ENCODE data around the gene ZNF764.
A peak's percentile ranks its signal among the peaks of the same experiment; 100 is the strongest.
"Not testable (repeated sequence)": the region's sequence is repeated elsewhere in the genome, so short reads cannot be mapped to it uniquely, and the experiment has no call there.

Gene ZNF764

DNA sequence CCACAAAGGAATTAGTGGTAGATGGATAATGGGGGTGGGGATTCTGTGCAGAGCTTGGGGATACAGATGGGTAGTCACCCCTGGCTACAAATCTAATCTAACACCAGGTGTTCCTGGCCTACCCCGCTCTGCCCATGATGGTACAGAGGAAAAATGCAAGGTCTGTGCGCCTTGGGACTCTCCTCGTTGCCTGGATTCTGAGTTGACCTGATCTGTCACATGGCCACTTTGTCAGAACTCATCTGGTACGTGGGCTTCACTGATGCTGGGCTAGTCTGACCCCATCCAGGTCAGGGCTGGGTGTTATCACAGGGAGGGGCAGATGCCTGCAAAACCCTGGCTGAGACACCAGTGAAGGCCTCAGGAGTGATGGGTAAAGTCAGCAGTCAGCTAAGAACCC, 5.2 kb downstream of the ZNF764 start:
- no peak for FAIRE-seq
- DNase-seq (ENCODE audit: extremely low spot score, insufficient read length, low read depth) = no peak

DNA sequence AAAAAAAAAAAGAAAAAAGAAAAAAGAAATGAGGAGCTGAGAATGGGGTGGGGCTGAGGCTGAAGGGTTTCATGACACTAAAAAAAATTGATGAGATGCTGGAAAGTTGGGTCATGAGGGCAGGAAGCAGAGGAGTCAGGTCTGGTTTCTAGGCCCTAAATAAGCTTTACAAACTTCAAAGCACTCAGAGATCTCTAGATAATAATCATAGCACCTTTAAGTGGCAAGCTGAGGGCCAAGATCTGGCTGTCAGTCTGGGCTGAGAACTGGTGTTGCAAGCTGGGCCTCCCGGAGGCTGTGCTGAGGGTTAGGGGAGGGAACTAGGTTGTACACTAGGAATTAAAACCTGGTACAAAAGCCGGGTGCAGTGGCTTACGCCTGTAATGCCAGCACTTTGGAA, 6.4 kb downstream of the ZNF764 start:
- DNase-seq (ENCODE audit: extremely low spot score, insufficient read length, low read depth) (no peak), FAIRE-seq (no peak)

DNA sequence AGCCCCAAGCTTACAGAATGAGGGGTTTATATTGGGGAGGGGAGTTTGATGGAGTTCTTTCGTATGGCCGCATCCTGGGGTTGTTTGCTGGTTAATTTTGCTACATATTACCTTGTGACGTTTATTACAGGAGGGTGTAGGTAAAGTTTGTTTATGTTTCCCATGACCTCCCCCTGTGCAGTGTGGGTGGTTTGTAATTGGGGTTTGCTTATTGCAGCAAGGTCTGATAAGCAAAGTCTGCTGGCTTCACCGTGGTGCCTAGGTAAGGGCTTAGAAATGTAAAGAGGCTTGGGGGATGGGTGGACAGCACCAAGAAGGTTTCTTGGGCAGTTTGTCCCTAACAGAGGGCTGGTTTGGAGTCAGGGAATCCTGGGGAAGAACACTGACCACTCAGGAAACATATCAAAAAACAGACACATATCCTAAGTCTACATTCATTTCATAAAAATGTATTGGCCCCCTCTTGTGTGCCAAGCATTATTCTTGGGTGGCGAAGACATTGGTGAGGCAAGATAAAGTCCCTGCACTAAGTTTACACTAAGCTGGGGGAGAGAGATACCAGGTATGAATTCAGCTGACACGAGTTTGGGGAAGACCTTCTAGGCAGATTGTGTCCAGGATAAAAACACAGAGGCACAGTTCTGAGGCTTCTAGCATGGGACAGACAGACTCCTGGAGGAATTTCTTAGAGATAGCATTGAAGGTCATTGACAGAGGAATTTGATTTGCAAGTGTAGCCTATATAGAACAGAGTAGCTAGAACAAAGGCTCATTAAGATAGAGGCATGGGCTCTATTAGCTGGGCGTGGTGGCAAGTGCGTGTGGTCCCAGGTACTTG, 9.5 kb downstream of the ZNF764 start:
- no peak for FAIRE-seq
- DNase-seq (ENCODE audit: extremely low spot score, insufficient read length, low read depth) = no peak

DNA sequence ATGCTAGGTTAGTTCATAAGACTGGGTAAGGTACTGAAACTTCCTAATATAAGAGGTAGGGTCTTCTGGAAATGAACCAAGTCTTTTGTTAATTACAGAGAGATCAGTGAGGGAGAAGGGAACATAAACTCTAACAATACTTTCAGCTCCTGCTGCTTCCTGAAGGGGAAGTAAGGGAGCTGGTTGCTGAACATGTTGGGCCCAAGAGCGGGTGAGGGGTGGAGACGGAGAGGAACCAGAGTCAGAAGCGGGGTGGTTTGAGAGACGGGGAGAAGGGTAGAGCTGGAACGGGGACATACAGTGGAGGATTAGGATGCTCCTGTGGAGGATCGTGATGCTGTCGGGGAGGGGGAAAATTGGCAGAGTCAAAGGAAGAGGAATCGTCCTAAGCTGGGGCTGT, 12.1 kb downstream of the ZNF764 start:
- FAIRE-seq = no peak
- no peak for DNase-seq (ENCODE audit: extremely low spot score, insufficient read length, low read depth)

DNA sequence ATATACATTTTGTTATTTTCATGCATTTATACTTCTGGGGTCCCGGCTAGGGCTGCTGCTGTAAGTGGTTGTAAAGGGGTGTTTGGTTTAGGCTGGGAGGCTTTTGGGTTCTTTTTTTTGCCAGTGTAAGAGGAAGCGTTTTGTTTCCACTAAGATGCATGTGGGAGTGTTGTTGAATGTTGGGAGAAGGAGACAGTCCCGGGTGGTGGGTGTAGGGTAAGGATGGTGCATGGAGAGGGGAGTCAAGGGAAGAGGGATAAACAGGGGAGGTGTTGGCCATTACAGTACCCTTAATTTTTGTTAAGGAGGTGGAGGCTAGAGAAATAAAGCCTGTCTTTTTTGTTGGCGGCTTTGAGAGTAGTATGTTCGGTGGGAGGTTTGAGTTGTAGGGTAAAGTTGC, 15.1 kb downstream of the ZNF764 start:
- no peak for DNase-seq (ENCODE audit: extremely low spot score, insufficient read length, low read depth)
- FAIRE-seq = no peak

DNA sequence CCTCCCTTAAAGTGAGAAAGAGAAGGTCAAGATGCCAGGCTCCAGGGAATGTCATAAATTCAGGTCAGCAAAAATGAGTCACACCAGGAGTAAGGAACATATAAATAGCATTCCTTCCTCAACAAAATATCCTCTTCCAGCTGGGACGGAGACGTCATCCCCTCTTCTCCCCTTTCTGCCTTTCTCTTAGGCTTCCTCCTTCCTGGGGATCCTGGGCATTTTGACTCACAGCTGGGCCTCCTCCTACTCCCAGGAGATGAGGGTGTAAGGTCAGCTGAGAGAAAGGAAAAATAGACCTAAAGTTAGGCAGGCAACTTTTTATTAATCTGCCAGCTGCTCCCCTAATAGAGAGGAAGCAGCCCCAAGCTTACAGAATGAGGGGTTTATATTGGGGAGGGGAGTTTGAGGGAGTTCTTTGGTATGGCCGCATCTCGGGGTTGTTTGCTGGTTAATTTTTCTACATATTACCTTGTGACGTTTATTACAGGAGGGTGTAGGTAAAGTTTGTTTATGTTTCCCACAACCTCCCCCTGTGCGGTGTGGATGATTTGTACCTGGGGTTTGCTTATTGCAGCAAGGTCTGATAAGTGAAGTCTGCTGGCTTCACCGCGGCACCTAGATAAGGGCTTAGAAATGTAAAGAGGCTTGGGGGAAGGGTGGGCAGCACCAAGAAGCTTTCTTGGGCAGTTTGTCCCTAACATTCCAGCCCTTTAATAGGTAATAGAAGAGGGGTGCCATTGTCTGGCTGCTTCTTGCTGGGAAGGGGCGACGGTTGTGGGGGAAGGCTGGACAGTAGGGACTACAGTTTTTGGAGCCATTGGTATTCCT, 16.5 kb downstream of the ZNF764 start:
- FAIRE-seq (no peak), DNase-seq (ENCODE audit: extremely low spot score, insufficient read length, low read depth) (no peak)

DNA sequence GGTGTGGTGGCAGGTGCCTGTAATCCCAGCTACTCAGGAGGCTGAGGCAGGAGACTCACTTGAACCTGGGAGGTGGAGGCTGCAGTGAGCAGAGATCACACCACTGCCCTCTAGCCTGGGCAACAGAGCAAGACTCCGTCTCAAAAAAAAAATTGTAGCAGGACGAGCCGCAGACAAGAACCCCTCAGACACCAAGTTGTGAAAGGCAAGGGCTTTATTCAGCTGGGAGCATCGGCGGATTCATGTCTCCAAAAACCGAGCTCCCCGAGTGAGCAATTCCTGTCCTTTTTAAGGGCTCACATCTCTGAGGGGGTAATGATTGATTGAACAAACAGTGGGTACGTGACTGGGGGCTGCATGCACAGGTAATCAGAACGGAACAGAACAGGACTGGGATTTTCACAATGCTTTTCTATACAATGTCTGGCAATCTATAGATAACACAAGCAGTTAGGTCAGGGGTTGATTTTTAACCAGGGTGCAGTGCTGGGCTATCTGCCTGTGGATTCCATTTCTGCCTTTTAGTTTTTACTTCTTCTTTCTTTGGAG, 17.2 kb downstream of the ZNF764 start:
- not testable (repeated sequence) for DNase-seq (ENCODE audit: extremely low spot score, insufficient read length, low read depth); FAIRE-seq

DNA sequence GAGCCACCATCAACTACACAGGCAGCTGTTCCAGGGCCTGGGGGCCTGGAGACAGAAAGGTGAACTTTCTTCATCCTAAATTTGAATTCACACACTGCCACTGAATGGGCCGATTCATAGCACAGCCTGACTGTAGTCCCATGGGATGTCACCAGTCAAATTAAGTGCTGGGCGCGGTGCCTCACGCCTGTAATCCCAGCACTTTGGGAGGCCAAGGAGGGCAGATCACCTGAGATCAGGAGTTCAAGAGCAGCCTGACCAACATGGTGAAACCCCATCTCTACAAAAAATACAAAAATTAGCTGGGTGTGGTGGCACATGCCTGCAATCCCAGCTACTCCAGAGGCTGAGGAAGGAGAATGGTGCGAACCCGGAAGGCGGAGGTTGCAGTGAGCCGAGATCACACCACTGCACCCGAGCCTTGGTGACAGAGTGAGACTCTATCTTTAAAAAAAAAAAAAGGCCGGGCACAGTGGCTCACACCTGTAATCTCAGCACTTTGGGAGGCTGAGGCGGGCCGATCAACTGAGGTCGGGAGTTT, 18.1 kb downstream of the ZNF764 start:
- not testable (repeated sequence) for FAIRE-seq

DNA sequence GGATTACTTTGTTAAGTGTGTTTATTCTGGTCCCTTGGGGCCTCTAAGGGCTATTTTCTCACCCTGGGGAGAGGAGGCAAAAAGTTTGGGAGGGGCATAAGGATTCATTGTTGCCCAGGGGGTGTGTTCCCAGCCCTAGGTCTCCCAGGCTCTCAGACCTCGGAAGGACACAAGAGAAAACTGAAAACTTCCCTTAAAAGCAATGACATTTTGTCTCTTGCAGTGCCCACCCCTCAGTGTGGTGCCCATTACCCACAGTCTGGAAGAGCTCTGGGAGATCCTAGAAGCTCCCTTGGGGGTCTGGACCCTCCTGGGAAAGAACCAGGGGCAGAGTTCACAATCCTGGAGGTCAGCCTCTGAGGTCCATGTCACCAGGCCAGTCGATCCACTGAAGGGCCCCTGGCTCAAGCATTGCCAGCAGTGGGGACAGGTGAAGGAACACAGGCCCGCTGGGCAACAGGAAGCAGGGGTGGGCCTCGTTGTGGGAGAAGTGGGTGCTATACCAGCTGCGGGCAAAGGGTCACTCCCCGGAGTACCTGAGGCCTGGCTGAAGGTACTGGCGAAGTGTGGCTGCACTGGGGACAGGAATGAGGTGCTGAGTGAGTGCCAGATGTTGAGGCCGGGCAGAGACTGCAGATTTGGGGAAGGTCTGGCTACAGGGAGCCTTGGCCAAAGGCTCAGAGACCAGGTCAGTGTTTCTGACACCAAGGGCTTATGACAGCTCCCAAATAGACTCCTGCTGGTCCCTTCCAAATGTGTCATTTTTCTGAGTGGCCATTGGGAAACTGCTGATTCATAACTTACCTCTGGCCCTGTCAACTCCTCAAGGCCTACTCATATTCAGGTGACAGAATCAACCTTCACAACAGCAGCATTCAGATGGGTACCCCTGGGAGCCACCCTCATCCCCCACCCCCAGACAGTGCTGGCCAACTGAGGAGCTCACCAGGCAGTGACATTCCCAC, 18.9 kb downstream of the ZNF764 start:
- FAIRE-seq = no peak
- DNase-seq (ENCODE audit: extremely low spot score, insufficient read length, low read depth) = no peak

More for the DNA sequence above, 18.1 kb downstream of the ZNF764 start:
- DNase-seq (ENCODE audit: extremely low spot score, insufficient read length, low read depth) = not testable (repeated sequence)

DNA sequence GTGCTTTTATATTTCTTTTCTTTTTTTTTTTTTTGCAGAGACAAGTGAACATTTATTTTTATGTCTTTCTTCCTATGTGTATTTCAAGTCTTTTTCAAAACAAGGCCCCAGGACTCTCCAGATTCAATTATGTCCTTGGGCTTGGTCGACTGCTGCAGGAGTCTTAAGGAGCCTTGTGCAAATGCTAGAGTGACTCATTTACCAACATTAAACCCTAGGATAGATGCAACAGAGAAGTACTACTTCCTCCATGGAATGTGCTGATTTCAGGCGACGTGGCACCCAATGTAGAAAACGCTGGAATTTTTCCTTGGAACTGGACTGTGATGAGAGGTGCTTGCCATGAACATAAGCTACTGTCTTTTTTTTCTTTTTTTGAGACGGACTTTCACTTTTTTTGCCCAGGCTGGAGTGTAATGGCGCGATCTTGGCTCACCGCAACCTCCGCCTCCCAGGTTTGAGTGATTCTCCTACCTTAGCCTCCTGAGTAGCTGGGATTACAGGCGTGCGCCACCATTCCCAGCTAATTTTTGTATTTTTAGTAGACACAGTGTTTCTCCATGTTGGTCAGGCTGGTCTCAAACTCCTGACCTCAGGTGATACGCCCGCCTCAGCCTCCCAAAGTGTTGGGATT, 21.7 kb downstream of the ZNF764 start:
- not testable (repeated sequence) for DNase-seq (ENCODE audit: extremely low spot score, insufficient read length, low read depth); FAIRE-seq

DNA sequence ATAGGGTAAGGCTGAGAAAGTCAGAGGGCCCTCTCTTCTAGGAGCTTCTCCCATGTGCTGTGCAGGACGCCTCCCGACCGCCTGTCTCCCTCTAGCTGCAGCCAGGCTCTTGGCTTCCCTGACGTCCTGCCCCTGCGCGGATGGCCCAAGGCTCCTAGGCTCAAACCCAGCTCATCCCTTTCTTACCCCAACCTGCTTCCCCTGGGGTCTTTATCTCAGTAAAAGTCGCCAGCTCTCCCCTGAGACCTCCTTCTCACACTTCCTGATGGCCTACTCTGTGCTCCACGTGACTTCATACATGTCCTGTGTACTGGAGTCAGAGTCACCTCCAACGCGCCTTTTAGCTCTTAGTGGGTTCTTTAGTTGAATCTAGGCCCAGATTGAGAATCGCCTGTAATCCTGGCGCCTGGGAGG, 22.4 kb downstream of the ZNF764 start:
- FAIRE-seq (peak; percentile 53), DNase-seq (ENCODE audit: extremely low spot score, insufficient read length, low read depth) (peak; percentile 57)

DNA sequence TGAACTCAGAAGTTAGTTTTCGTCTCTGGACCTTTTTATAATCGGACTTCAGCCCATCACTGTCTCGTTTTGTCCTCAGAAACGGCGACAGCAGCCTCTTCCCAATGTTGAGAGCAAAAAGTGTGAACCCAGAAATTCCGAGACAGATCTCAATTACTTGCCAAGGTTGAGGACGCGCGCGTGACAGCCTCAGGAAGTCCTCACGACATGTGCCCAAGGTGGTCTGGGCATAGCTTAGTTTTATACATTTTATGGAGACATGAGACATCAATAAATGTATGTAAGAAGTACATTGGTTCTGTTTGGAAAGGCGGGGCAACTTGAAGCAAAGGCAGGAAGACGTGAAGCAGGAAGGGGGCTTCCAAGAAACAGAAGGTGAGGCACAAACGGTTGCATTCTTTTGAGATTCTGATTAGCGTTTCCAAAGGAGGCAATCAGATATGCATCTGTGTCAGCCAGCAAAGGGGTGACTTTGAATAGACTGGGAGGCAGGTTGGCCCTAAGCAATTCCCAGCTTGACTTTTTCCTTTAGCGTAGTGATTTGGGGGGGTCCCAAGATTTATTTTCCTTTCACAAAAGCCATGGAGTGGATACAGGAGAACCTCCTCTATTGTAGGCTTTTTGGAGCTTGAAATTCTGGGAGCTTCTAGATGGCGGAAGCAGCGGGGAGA, 22.9 kb downstream of the ZNF764 start:
- FAIRE-seq = no peak
- DNase-seq (ENCODE audit: extremely low spot score, insufficient read length, low read depth) = no peak

DNA sequence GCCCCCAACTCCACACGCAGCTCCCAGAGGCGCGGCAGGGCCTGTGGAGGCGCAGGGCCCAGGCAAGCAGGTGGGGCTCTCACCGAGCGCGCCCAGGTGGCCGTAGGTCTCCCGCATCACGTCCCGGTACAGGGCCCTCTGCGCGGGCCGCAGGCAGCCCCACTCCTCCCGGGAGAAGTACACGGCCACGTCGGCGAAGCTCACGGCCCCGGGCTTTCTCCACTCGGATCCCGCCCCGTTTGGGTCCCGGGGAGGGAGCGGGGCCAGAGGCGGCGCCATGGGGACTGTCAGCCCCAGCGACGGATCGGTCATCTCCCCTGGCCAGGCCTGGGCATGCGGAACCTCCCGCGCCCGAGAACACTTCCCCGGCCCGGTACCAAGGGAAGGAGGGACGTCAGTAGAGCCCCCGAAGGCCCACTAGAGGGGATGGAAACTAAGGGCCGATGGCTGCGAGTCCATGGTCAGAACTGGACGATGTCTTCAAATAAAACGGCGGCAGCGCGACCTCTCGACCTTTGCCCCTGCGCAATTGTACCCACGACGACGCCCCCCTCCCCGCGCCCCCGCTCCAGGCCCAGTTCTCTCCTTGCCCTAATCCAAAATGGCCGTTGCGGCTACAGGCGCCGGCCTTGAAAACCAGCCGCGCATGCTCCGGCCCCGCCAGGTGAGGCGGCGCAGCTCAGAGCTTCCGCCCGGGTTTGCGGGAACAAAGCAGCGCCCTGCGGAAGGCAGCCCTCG, 23.6 kb downstream of the ZNF764 start, which contains the start of gene ZNF747:
ZNF747 (minus strand) TSS at position 491 of the 738 bp plus-strand sequence; CDS start at position 312, 179 bp downstream.
- peak; percentile 86 for DNase-seq (ENCODE audit: extremely low spot score, insufficient read length, low read depth)
- FAIRE-seq = peak; percentile 81

DNA sequence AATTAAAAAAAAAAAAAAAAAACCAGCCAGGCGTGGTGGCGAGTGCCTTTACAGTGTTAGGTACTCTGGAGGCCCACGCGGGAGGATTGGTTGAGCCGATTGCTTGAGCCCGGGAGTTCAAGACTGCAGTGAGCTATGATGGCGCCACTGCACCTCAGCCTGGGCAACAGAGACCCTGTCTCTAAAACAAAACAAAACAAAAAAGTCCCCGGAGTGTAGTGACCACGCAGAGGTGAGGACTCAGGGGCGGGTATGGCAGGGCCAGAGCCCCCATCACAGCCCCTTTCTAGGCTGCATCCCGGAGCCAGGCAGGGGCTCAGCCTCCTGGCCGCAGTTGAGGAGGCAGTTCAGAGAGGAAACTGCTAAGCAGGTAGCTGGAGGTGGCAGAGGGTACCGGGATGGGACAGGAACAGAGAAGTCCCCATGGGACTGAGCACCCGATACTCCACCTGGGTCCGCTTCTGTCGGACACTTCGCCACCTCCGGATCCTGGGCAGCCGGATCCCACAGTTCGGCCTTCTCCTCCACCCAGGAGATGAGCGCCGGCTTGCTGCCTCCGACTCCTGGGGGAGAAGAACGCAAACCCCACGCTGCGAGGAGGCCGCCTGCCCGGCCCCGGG, 24.3 kb downstream of the ZNF764 start:
- no peak for FAIRE-seq
- DNase-seq (ENCODE audit: extremely low spot score, insufficient read length, low read depth) = no peak

DNA sequence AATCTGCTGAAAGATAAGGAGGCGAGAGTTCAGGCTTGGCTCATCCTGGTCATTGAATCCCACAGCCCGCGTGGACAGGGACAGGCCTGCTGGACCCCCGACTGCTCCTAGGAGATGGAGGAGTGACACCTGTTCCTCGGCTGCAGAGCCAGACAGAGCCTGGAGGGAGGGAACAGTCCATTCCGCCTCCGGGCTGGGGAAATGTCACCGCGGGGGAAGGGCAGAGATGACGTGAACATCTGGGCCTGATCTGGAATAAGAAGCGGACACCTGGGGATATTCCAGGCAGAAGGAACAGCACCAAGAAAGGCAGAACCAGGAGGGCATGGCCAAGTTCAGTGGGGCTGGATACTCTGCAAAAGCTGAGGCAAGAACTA, 25.0 kb downstream of the ZNF764 start:
- FAIRE-seq = no peak
- DNase-seq (ENCODE audit: extremely low spot score, insufficient read length, low read depth) = no peak

DNA sequence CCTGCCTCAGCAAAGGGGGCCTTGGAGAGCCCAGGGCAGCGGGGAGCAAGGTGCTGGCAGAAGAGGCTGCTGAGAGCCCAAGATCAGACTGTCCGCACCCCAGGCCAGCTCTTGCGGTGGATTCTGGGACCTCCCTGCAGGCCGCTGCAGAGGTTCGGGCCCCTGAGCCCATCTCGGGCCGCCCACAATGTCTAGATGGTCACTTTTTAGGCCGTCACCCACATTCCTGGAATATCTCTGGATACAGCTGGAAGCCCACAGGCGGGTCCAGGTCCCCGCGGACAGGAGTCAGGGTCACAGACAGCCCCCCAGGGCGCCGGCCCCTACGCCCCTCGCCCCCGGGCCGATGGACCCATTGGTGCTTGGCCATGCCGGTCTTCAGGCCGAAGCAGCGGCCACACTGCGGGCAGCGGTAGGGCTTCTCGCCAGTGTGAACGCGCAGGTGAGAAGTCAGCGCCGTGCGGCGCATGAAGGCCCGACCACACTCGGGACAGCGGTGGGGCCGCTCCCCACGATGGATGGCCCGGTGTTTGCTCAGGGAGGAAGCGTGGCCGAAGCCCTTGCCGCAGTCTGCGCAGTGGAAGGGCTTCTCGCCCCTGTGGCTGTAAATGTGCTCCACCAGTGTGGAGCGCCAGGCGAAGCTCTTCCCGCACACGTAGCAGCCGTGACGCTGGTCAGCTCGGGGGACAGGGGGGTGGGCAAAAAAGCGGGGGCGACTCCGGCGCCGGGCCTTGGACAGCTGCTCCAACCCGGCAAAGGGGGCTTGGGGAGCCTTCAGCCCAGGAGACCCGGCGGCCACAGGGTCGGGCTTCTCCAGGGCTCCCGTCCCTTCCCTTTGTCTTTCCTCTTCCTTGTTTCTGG, 25.7 kb downstream of the ZNF764 start:
- FAIRE-seq (no peak), DNase-seq (ENCODE audit: extremely low spot score, insufficient read length, low read depth) (no peak)

Measured in GM18507 (cell line).